ENCODE measurements around the gene ACAA2.
A peak's percentile ranks its signal among the peaks of the same experiment; 100 is the strongest.

The ACAA2 gene

DNA sequence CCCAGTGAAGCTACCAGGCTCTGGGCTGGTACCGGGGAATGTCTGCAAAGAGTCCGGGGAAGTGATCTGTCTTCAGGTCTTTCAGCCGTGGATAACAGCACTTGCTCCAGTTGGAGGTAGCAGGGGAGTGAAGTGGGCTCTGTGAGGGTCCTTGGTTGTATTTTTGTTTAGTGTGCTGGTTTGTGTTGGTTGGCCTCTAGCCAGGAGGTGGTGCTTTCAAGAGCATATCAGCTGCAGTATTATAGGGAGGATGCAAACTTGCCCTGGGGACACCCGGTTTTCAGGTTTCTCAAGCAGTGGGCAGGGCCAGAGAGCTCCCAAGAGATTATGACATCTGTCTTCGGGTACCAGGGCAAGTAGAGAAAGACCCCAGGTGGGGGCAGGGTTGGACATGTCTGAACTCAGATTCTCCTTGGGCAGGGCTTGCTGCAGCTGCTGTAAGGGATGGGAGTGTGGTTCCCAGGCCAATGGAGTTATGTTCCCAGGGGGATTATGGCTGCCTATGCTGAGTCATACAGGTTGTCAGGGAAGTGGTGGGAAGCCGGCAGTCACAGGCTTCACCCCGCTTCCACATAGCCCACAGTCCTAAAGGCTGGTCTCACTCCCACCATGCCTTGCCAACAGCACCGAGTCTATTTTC lies 34.4 kb downstream of the ACAA2 start:
- no peak overlapping the region for H3K4me3 ChIP-seq (ENCODE audit: low read depth, low read length)
- TF ChIP-seq, protein P1, sequence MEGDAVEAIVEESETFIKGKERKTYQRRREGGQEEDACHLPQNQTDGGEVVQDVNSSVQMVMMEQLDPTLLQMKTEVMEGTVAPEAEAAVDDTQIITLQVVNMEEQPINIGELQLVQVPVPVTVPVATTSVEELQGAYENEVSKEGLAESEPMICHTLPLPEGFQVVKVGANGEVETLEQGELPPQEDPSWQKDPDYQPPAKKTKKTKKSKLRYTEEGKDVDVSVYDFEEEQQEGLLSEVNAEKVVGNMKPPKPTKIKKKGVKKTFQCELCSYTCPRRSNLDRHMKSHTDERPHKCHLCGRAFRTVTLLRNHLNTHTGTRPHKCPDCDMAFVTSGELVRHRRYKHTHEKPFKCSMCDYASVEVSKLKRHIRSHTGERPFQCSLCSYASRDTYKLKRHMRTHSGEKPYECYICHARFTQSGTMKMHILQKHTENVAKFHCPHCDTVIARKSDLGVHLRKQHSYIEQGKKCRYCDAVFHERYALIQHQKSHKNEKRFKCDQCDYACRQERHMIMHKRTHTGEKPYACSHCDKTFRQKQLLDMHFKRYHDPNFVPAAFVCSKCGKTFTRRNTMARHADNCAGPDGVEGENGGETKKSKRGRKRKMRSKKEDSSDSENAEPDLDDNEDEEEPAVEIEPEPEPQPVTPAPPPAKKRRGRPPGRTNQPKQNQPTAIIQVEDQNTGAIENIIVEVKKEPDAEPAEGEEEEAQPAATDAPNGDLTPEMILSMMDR (IDR thresholded peaks at IDR 0.05; ENCODE audit: low read depth, low read length): no peak

DNA sequence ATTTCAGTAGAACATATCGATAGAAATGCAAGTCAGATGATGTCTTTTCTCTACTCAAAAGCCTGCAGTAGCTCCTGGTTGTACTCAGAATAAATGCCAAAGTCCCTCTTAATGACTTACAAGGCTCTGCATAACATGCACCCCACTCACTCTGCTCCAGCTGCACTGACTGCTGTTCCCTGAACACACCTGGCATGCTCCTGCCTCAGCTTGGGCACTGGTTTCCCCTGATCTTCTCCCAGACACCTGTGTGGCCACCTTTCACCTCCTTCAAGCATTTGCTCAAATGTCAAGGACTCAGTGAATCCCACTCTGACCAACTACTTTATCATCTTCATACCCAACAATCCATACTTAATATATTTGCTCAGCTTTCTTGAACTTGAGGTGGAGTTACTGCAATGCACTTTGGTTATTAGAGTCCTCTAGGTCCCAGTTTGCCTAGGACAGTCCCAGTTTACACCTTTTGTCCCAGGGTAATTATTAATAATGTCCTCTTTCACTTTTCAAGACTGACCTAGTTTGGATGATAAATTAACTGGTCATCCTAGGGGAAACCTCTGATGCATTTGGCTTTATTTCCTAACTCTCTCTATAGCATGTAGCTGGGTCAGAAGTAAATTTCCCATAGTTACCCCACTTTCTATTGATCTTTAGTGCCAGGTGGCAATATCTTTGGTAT lies 44.1 kb downstream of the ACAA2 start:
- TF ChIP-seq, protein P1 (IDR thresholded peaks at IDR 0.05; ENCODE audit: low read depth, low read length): no peak
- H3K4me3 ChIP-seq (ENCODE audit: low read depth, low read length): no peak overlapping the region

DNA sequence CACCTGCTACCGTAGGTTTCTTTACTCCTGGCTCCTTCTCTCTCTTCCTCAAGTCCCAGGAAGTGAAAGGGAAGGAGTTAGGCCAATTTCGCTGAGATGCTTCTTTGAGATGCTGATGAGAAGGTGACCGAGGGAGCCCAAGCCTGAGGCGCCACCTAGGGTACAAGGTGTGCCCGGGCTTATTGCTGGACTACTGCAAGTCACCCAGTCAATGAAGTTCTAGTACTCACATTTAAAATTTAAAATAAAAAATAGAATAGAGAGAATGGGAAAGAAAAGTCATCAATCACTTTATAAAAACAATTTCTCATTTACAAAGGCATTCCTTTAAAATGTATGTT lies 45.3 kb downstream of the ACAA2 start:
- TF ChIP-seq, protein P1 (IDR thresholded peaks at IDR 0.05; ENCODE audit: low read depth, low read length): peak; percentile 44
- H3K4me3 ChIP-seq (ENCODE audit: low read depth, low read length): no peak overlapping the region

DNA sequence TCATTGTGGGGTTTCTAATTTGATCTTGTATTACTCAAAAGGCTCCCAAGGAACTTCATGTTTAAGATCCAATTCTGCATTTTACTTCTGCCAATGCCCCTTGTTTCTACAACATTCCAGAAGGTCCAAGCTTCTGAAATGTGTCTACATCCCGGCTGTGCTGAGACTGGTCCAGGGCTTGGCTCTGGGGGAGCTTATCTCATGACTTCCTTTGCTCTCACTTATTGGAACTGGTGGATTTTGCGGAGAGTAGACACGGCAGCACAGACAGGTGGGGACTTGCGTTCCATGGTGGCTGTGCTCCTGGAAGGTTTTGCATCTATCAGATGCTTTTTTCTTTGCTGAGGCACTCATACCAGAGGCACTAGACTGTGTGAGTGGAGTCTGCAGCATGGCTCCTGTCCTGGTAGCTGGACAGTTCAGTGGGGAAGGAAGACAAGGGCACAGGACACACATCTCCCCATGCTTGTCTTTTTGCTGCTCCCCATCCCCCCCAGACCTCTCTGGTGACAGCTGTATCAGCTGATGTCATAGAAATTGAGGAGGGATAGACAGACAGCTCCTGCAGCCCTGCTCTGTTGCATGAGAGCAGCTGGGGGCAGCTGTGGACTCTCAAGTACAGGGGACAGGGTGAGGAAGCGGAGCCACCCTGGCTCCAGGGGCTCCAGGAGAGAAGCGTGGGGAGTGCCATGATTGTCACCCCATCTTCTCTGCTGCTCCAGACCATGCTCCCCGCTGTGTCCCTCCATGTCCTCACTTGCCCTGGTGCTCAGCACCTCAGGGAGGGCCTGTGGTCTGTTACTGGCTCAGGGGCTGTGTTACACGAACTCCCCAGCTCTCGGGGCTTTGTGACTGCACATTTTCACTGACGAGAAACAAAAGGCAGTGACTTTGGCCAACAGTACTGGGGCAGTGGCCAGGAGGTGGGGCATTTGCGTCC lies 46.0 kb downstream of the ACAA2 start:
- H3K4me3 ChIP-seq (ENCODE audit: low read depth, low read length): no peak overlapping the region
- TF ChIP-seq, protein P1 (IDR thresholded peaks at IDR 0.05; ENCODE audit: low read depth, low read length): no peak

DNA sequence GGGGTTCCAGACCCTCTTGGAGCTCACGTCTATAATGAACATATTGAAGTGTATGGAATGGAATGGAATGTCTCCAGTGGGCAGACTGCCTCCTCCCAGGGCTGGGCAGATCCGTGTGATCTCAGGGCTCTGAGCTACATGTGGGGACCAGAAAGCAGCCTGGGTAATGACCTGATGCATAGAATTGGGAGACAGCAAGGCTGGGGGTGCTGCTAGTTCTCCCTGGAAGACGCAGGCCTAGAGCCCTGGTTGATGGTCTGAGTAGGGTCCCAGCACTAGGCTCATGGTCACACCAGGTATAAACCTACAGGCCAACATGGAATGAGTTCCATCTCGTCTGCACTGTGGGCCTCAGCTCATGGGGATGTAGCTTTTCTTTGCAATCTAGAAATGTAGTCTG lies 46.7 kb downstream of the ACAA2 start:
- no peak overlapping the region for H3K4me3 ChIP-seq (ENCODE audit: low read depth, low read length)
- TF ChIP-seq, protein P1 (IDR thresholded peaks at IDR 0.05; ENCODE audit: low read depth, low read length): no peak

DNA sequence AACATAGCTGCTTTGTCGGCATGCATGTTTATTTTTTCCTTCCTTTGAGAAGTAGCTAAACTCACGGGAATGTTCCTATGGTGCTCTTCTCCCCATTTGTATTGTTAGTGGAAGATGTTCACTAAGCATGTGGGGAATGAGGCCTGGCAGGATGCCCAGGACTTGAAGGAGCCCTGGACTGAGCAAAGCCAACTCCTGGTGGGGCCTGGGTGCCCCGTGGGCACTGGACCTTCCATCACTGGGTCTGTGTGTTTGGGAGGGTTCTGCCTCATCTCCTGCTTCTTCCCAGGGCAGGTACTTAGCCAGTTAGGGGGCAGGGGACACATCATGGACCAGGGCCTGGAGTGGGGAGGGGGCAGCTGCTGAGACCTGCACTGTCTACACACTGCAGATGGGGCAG lies 49.3 kb downstream of the ACAA2 start:
- TF ChIP-seq, protein P1 (IDR thresholded peaks at IDR 0.05; ENCODE audit: low read depth, low read length): no peak
- no peak overlapping the region for H3K4me3 ChIP-seq (ENCODE audit: low read depth, low read length)

All from WI38 (cell line).